HepG2 (cell line): ENCODE measurements around the gene SLC9A5. TPM values are rescaled to one million over a fixed set of nuclear protein-coding genes. Genes with fewer than 3 reads are reported as not detected.
A peak's percentile ranks its signal among the peaks of the same experiment; 100 is the strongest.

Experiments used
- ARID4A ChIP-seq: sonication (generic); formaldehyde crosslinking; IDR thresholded peaks from 2 replicates; pipeline ENCODE4 v1.5.0; 2020; ENCODE audit warnings: mild to moderate bottlenecking, missing genetic modification reagents, borderline replicate concordance
- CAMTA2 ChIP-seq: sonication (generic); formaldehyde crosslinking; IDR thresholded peaks from 2 replicates; pipeline ENCODE4 v1.4.0; 2020; ENCODE audit warnings: mild to moderate bottlenecking, missing genetic modification reagents, borderline replicate concordance
- DZIP1 ChIP-seq: sonication (generic); formaldehyde crosslinking; IDR thresholded peaks from 2 replicates; pipeline ENCODE4 v1.5.0; 2020; ENCODE audit warnings: mild to moderate bottlenecking, missing genetic modification reagents
- HNRNPL ChIP-seq: fragments of 200-400 bp; formaldehyde crosslinking; IDR thresholded peaks from 2 replicates; pipeline ENCODE4 v1.6.1; 2017; ENCODE audit warnings: mild to moderate bottlenecking, low read depth, low read length
- KAT8 ChIP-seq: IDR thresholded peaks from 2 replicates; pipeline ENCODE4 v1.6.1; 2016; ENCODE audit warnings: missing genetic modification reagents, missing compliant biosample characterization
- KMT2B ChIP-seq: IDR thresholded peaks from 2 replicates; pipeline ENCODE4 v1.6.1; 2016; ENCODE audit warnings: missing genetic modification reagents, missing compliant biosample characterization
- MYPOP ChIP-seq: sonication (generic); formaldehyde crosslinking; IDR thresholded peaks from 2 replicates; pipeline ENCODE4 v1.8.1; 2023; ENCODE audit warnings: mild to moderate bottlenecking, moderate library complexity, missing genetic modification reagents
- PITX1 ChIP-seq: sonication (generic); formaldehyde crosslinking; IDR thresholded peaks from 2 replicates; pipeline ENCODE4 v1.5.1; 2020; ENCODE audit warnings: mild to moderate bottlenecking, missing genetic modification reagents
- SP4 ChIP-seq: sonication (generic); formaldehyde crosslinking; IDR thresholded peaks from 2 replicates; pipeline ENCODE4 v1.8.1; 2023; ENCODE audit warnings: mild to moderate bottlenecking, missing genetic modification reagents
- SRSF1 ChIP-seq: fragments of 200-400 bp; formaldehyde crosslinking; optimal IDR thresholded peaks from 2 replicates; pipeline ENCODE3; 2017; ENCODE audit warnings: mild to moderate bottlenecking, low read depth, low read length, moderate library complexity
- SRY ChIP-seq: sonication (generic); formaldehyde crosslinking; IDR thresholded peaks from 2 replicates; pipeline ENCODE4 v1.8.0; 2022; ENCODE audit warnings: mild to moderate bottlenecking, missing genetic modification reagents
- U2AF2 ChIP-seq: fragments of 200-400 bp; formaldehyde crosslinking; IDR thresholded peaks from 2 replicates; pipeline ENCODE4 v1.6.1; 2017; ENCODE audit warnings: low read depth, mild to moderate bottlenecking, low read length
- XRCC5 ChIP-seq: fragments of 200-400 bp; formaldehyde crosslinking; optimal IDR thresholded peaks from 2 replicates; pipeline ENCODE3; 2017; ENCODE audit warnings: mild to moderate bottlenecking, low read length
- YEATS2 ChIP-seq: sonication (generic); formaldehyde crosslinking; IDR thresholded peaks from 2 replicates; pipeline ENCODE4 v1.4.0; 2020; ENCODE audit warnings: missing genetic modification reagents, borderline replicate concordance
- YY1 ChIP-seq: IDR thresholded peaks from 2 replicates; pipeline ENCODE4 v1.6.1; 2011; ENCODE audit warnings: low read length, low read depth, moderate library complexity, mild to moderate bottlenecking; ENCODE audit not compliant: insufficient read depth, insufficient replicate concordance
- ZNF331 ChIP-seq: sonication (generic); formaldehyde crosslinking; IDR thresholded peaks from 2 replicates; pipeline ENCODE4 v1.4.0; 2020; ENCODE audit warnings: missing genetic modification reagents
- ZNF33B ChIP-seq: sonication (generic); formaldehyde crosslinking; IDR thresholded peaks from 2 replicates; pipeline ENCODE4 v1.5.1; 2020; ENCODE audit warnings: mild to moderate bottlenecking, missing genetic modification reagents
- ZNF382 ChIP-seq: sonication (generic); formaldehyde crosslinking; IDR thresholded peaks from 2 replicates; pipeline ENCODE4 v1.5.0; 2020; ENCODE audit warnings: missing genetic modification reagents, mild to moderate bottlenecking, borderline replicate concordance
- ZNF672 ChIP-seq: sonication (generic); formaldehyde crosslinking; IDR thresholded peaks from 2 replicates; pipeline ENCODE4 v1.8.1; 2022; ENCODE audit warnings: missing genetic modification reagents
- ZNF883 ChIP-seq: sonication (generic); formaldehyde crosslinking; IDR thresholded peaks from 2 replicates; pipeline ENCODE4 v1.5.1; 2020; ENCODE audit warnings: mild to moderate bottlenecking, missing genetic modification reagents; ENCODE audit errors: not compliant biosample characterization
- ZNF891 ChIP-seq: sonication (generic); formaldehyde crosslinking; IDR thresholded peaks from 2 replicates; pipeline ENCODE4 v1.5.0; 2020; ENCODE audit warnings: mild to moderate bottlenecking, missing genetic modification reagents
- polyA plus RNA-seq, 8 experiments: library from polyadenylated mRNA; depleted of rRNA in 3 of 8; stranded (reverse) in 7 of 8; unstranded in 1 of 8; fragments of >200 nt; fragmentation: Illumina TruSeq in 4 of 8; extraction: Trizol in 4 of 8; gene quantifications; 2 replicates each; pipeline versions ENCODE4 v1.2.1 to v1.2.3, GENCODE V29; 2011 to 2016; ENCODE audit warnings: low read depth in 4 of 8, missing spikeins in 1 of 8, mixed read lengths in 1 of 8; ENCODE audit not compliant: insufficient read depth in 1 of 8
- total RNA-seq, 5 experiments: library from RNA; depleted of rRNA; stranded (reverse); fragments of >200 nt; fragmentation: Illumina TruSeq; extraction: Trizol; gene quantifications; 2 replicates each; pipeline ENCODE4 v1.2.3, GENCODE V29; 2016; ENCODE audit warnings: low read depth in 1 of 5

SLC9A5 gene
- total and polyA plus RNA-seq, 2 of the 13 experiments (the other 11 are each of a cell fraction or from before 2014, with no cell fraction given): 0.58 to 1.4 TPM

- TF ChIP-seq PITX1 (CRISPR knock-in tag): 0 out of 2 replicates have a peak, but pooled peaks have one; percentile 31
- no peak for TF ChIP-seq YY1
- TF ChIP-seq ZNF382 (CRISPR knock-in tag): no peak
- peak; percentile 43 for TF ChIP-seq XRCC5
- 0 out of 2 replicates have a peak, but pooled peaks have one; percentile 59 for TF ChIP-seq ZNF672 (CRISPR knock-in tag)
- TF ChIP-seq SP4 (CRISPR knock-in tag): peak; percentile 44; the same call in 1 of the 2 replicates
- TF ChIP-seq ZNF883 (CRISPR knock-in tag): peak; percentile 57
- no peak for TF ChIP-seq KMT2B (CRISPR knock-in tag)
- 0 out of 2 replicates have a peak, but pooled peaks have one; percentile 38 for TF ChIP-seq DZIP1 (CRISPR knock-in tag)
- TF ChIP-seq ZNF33B: 0 out of 2 replicates have a peak, but pooled peaks have one; percentile 70
- TF ChIP-seq SRY (CRISPR knock-in tag): 0 out of 2 replicates have a peak, but pooled peaks have one; percentile 27
- peak; percentile 29 for TF ChIP-seq ARID4A (CRISPR knock-in tag)
- 0 out of 2 replicates have a peak, but pooled peaks have one; percentile 42 for TF ChIP-seq CAMTA2
- TF ChIP-seq HNRNPL: peak; percentile 86
- TF ChIP-seq SRSF1: peak; percentile 42
- no peak for TF ChIP-seq KAT8 (CRISPR knock-in tag)
- TF ChIP-seq MYPOP: no peak
- no peak for TF ChIP-seq YEATS2
- no peak for TF ChIP-seq U2AF2
- TF ChIP-seq ZNF891 (CRISPR knock-in tag): peak; percentile 16; the same call in 1 of the 2 replicates
- TF ChIP-seq ZNF331 (CRISPR knock-in tag): 0 out of 2 replicates have a peak, but pooled peaks have one; percentile 10
Observed at GRCh38 chr16:67210069-67210937, 38.5 kb upstream of the SLC9A5 start (continued).
